Fibroblast of the aortic adventitia (primary cell): ENCODE data around the gene TUBD1. TPM values are rescaled to one million over a fixed set of nuclear protein-coding genes. Genes with fewer than 3 reads are reported as not detected.

ENCODE experiments used
- DNase-seq: peaks from one replicate; pipeline ENCODE4 v3.0.0-alpha.2; 2010; ENCODE audit warnings: low read depth
- H3K4me3 ChIP-seq: 2 replicates; pipeline ENCODE4 v1.5.1; 2011; ENCODE audit warnings: low read depth, mild to moderate bottlenecking, control low read depth, low read length, moderate library complexity
- CTCF ChIP-seq: IDR thresholded peaks from 2 replicates; pipeline ENCODE4 v1.5.1; 2011; ENCODE audit warnings: mild to moderate bottlenecking, low read length, control low read depth, inconsistent platforms; ENCODE audit not compliant: insufficient read depth
- small RNA-seq: library from RNA; depleted of rRNA; stranded (forward); fragments of <200 nt; gene quantifications from one replicate; pipeline ENCODE3, GENCODE V24; 2012
- total RNA-seq: library from RNA; depleted of rRNA; stranded (reverse); fragments of >200 nt; gene quantifications from 2 replicates; pipeline ENCODE4 v1.2.3, GENCODE V29; 2012; ENCODE audit warnings: low replicate concordance

TUBD1 gene
- total RNA-seq, 1 donor: 6.9 TPM

DNA sequence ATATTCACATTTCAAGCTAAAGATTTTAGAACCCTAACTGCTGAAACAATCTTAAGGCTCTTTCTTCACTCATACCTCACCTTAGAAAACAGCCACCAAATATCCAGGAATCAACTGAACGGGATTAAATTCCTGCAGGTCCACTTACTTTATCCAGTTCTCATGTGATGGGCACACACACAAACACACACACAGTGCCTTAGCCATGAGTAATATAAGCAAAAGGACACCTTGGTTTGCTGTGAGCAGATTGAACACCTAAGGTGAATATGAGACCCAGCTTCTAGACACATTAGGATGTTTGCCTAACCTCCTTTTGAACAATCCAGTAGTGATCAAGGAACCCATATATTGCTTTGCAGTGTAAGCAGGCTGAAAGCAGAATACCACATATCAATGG, 81.5 kb downstream of the TUBD1 start:
- TF ChIP-seq CTCF: no peak
- DNase-seq: no peak
- no peak overlapping the region for H3K4me3 ChIP-seq

GRCh38 chr17:59810894-59811153, 81.9 kb downstream of the TUBD1 start:
- no peak for DNase-seq
- H3K4me3 ChIP-seq: no peak overlapping the region
- no peak for TF ChIP-seq CTCF

Small RNA genes lying within 50 kb of the gene (small RNA-seq; reads per million reads assigned to genes)
- gene RNU6-450P (not detected), gene RPS29P21 (not detected)

Other genes with a start within 250 kb of the TUBD1 start
- gene PTRH2, start 185.5 kb downstream of the TUBD1 start, total RNA-seq: 21.6 and 21.7 TPM in 2 replicates
- gene VMP1, start 185.3 kb downstream of the TUBD1 start, total RNA-seq: 134 and 234 TPM in 2 replicates
- 23.2 and 23.9 TPM in 2 replicates for gene RPS6KB1, start 178 bp upstream of the TUBD1 start, total RNA-seq
- gene RNFT1, start 71.8 kb upstream of the TUBD1 start, total RNA-seq: 9.6 and 15.0 TPM in 2 replicates
- gene HEATR6, start 186.0 kb upstream of the TUBD1 start, total RNA-seq: 15.0 and 27.3 TPM in 2 replicates